ENCODE results near the gene ZSCAN5A.
"Not testable (repeated sequence)": the region's sequence is repeated elsewhere in the genome, so short reads cannot be mapped to it uniquely, and the experiment has no call there.

The ZSCAN5A gene

DNA sequence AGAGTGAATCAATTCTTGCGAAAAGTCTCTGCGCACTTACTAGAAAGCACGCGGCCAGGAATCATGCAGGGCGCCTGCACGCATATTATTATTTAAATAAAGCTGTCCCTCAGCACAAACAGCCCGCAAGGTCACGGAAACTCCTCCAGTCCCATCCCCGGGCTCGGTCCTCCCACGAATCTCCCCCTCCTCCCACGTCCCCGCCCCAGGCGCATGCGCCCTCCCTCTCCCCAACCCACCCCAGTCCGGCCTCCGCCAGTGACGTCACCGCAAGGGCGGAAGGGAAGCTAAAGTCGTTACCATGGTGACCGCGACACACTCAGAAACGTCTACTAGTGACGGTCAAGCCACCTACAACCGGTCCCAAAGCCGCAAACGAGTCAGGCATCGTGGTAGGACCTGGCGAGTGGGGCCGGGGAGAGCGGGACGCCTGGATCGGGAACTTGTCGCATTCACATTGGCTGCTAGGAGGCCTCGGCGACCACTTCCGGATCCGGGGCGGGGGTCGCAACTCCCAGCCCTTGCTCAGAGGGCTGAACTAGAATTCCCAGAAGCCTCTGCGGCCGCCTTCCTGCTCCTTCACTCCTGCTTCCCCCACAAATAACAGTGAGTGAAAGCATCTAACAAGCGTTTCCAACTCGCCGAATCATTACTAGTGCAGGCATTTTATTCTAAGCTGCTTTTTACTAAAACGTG lies at the start of gene ZSCAN5A:
Gene ZSCAN5A (minus strand): TSS at position 459 of the 696 bp plus-strand sequence. CDS start 89,793 bp downstream, outside the sequence.
- peak; percentile 93 for DNase-seq (ENCODE audit: extremely low spot score, insufficient read length, low read depth)
- FAIRE-seq: no peak

DNA sequence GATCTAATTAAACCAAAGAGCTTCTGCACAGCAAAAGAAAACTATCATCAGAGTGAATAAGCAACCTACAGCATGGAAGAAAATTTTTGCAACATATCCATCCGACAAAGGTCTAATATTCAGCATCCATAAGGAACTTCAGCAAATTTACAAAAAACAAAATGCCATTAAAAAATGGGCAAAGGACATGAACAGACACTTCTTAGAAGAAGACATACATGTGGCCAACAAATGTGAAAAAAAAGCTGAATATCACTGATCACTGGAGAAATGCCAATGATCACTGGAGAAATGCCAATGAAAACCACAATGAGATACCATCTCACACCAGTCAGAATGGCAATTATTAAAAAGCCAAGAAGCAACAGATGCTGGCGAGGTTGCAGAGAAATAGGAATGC lies 46.2 kb upstream of the ZSCAN5A start:
- no peak for FAIRE-seq

DNA sequence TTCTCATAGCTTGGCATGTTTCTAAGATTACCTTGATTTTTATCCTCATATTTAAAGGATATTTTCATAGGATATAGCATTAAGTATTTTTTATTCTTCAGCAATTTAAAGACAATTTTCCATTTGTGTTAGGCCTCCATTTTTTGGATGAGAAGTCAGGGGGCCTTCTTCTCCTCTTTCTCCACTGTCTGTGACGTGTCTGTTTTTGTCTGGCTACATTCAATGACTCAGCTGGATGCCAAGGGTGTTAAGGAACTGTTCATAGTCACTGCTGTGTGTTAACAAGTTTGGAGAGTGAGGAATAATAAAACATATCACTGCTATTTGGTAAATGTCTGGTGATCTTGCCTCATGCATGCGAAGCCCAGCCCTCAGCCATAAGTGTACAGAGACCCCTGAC lies 42.3 kb upstream of the ZSCAN5A start:
- no peak for FAIRE-seq
- DNase-seq (ENCODE audit: extremely low spot score, insufficient read length, low read depth): no peak

More for the DNA sequence above, 46.2 kb upstream of the ZSCAN5A start:
- no peak for DNase-seq (ENCODE audit: extremely low spot score, insufficient read length, low read depth)

- FAIRE-seq (no peak), DNase-seq (ENCODE audit: extremely low spot score, insufficient read length, low read depth) (no peak)
These were observed 40.9 kb upstream of the ZSCAN5A start for GRCh38 chr19:56355517-56355916.

GRCh38 chr19:56351208-56351607 lies 36.6 kb upstream of the ZSCAN5A start:
- DNase-seq (ENCODE audit: extremely low spot score, insufficient read length, low read depth): no peak
- FAIRE-seq: no peak

- DNase-seq (ENCODE audit: extremely low spot score, insufficient read length, low read depth) (no peak), FAIRE-seq (peak; percentile 75)
These were observed 35.9 kb upstream of the ZSCAN5A start for GRCh38 chr19:56350416-56351045.

DNA sequence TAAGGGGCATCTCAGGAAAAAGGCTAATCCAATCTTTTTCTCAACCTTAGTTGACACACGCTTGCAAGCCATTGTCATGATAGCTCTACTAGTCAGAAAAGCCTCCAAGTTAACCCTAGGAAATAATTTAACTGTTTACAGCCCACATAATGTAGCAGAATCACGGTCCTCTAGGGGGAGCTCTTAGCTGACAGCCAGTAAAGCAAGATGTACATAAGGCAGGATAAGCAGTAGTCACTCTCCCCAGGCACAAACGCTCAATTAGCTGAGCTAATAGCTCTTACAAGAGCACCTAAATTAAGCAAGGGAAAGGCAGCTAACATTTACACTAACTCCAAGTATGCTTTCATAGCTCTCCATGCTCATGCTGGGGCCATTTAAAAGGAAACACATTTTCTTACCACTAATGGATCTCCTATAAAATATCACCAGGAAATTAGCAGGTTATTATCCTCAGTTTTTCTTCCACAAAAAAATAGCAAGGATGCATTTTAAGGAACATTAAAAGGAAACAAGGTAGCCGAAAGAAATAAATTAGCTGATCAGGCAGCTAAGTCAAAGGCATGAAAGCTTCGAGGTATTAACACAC lies 33.7 kb upstream of the ZSCAN5A start:
- DNase-seq (ENCODE audit: extremely low spot score, insufficient read length, low read depth): no peak

GRCh38 chr19:56347163-56347778 lies 32.6 kb upstream of the ZSCAN5A start:
- FAIRE-seq (no peak), DNase-seq (ENCODE audit: extremely low spot score, insufficient read length, low read depth) (no peak)

More for the DNA sequence above, 33.7 kb upstream of the ZSCAN5A start:
- no peak for FAIRE-seq

DNA sequence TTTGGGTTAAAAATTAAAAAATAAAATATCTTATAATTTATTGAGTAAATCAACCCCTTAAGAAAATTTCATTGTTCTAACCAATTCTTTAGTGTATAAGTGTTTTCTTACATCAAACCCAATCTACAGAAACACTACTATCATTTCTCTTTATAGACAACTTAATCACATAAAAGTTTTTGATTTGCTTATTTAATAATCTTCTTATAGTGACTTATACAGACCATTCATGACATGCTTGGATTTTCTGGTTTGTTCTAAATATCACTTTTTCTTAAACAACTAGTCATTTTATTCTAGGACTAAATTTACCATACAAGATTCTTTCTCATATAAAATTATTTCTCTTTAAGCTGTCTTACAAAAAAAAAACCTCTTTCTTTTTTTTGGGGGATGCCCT lies 27.3 kb upstream of the ZSCAN5A start:
- no peak for DNase-seq (ENCODE audit: extremely low spot score, insufficient read length, low read depth)
- no peak for FAIRE-seq

DNA sequence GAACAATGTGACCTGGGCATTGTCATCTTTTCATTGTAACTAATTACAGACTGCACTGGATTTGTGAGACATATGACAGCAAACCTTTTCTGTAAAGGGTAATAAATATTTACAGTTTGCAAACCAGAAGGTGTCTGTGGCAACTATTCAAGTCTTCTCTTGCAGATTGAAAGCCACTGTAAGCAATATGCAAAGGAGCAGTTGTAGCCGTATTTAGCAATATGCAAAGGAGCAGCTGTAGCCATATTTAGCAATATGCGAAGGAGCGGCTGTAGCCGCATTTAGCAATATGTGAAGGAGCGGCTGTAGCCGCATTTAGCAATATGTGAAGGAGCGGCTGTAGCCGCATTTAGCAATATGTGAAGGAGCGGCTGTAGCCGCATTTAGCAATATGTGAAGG lies 24.4 kb upstream of the ZSCAN5A start:
- FAIRE-seq; DNase-seq (ENCODE audit: extremely low spot score, insufficient read length, low read depth): not testable (repeated sequence)

DNA sequence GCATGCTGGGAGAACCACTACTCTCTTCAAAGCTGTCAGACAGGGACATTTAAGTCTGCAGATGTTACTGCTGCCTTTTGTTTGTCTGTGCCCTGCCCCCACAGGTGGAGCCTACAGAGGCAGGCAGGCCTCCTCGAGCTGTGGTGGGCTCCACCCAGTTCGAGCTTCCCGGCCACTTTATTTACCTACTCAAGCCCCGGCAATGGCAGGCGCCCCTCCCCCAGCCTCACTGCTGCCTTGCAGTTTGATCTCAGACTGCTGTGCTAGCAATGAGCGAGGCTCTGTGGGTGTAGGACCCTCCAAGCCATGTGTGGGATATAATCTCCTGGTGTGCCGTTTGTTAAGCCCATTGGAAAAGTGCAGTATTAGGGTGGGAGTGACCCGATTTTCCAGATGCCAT lies 22.4 kb upstream of the ZSCAN5A start:
- DNase-seq (ENCODE audit: extremely low spot score, insufficient read length, low read depth); FAIRE-seq: not testable (repeated sequence)

DNA sequence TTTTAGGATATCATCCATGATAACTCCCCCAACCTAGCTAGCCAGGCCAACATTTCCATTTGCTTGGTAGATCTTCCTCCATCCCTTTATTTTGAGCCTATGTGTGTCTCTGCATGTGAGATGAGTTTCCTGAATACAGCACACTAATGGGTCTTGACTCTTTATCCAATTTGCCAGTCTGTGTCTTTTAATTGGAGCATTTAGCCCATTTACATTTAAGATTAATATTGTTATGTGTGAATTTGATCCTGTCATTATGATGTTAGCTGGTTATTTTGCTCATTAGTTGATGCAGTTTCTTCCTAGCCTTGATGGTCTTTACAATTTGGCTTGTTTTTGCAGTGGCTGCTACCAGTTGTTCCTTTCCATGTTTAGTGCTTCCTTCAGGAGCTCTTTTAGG lies 20.7 kb upstream of the ZSCAN5A start:
- not testable (repeated sequence) for DNase-seq (ENCODE audit: extremely low spot score, insufficient read length, low read depth); FAIRE-seq

DNA sequence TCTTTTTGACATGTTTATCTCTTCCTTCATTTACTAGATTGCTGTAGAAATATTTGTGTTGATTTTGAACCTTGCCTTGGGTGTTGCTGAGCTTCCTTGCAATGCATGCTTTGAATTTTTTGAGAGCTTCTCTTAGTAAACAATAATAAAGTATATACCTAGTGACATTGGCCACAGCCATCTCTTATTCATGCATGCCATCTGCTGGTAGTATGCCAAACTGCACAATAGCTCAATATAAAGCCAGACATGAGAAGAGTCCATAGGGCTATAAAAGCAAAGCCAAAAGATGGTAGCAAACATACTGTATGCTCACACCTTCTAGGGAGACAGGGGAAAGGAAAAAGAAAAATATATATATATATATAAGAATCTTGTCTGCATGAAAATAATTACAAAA lies 18.9 kb upstream of the ZSCAN5A start:
- DNase-seq (ENCODE audit: extremely low spot score, insufficient read length, low read depth) (peak; percentile 20), FAIRE-seq (peak; percentile 5)

DNA sequence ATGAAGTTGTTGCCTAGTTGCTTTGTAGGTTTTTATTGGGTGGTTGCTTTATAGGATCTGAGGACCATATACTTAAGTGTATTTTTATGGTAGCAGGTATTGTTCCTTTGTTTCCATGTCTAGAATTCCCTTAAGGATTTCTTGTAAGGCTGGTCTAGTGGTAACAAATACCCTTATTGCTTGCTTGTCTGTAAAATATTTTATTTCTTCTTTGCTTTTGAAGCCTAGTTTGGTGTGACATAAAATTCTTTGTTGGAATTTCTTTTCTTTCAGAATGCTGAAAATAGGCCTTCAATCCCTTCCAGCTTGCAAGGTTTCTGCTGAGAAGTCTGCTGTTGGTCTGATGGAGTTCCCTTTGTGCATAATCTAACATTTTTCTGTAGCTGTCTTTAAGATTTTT lies 18.1 kb upstream of the ZSCAN5A start:
- DNase-seq (ENCODE audit: extremely low spot score, insufficient read length, low read depth): no peak
- FAIRE-seq: no peak

DNA sequence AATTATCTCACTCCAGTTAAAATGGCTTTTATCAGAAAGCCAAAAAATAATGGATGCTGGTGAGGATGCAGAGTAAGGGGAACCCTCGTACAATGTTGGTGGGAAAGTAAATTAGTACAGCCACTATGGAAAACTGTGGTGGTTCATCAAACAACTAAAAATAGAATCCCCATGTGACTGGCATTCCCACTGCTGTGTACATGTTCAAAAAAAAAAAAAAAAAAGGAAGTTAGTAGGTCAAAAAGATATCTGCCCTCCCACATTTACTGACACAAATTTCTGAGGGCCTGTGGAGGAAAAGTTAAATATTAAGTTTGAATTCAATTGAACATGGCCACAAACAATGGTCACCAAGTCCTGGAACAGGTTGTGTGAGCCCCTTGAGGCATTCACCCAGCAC lies 9.8 kb upstream of the ZSCAN5A start:
- no peak for FAIRE-seq
- DNase-seq (ENCODE audit: extremely low spot score, insufficient read length, low read depth): no peak

GRCh38 chr19:56321989-56322440 lies 7.4 kb upstream of the ZSCAN5A start:
- no peak for DNase-seq (ENCODE audit: extremely low spot score, insufficient read length, low read depth)
- no peak for FAIRE-seq

- no peak for FAIRE-seq
These were observed 6.8 kb upstream of the ZSCAN5A start for GRCh38 chr19:56321254-56321988.

DNA sequence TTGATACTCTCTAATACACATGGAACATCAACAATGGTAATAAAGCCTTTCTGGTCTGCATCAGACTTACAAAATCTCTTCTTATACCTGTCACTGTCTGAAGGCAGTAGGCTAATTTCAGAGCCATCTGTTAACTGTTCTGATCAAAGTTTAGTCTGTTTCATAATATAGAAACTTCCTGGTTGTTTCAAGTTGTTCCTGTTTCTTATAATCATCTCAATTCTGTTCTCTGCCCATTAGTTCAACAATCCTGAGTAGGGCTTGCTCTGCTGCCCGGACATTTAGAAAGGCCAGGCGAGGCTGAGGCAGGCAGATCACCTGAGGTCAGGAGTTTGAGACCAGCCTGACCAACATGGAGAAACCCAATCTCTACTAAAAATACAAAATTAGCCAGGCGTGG lies 5.4 kb upstream of the ZSCAN5A start:
- DNase-seq (ENCODE audit: extremely low spot score, insufficient read length, low read depth): no peak
- FAIRE-seq: no peak

More at GRCh38 chr19:56321254-56321988, 6.8 kb upstream of the ZSCAN5A start:
- no peak for DNase-seq (ENCODE audit: extremely low spot score, insufficient read length, low read depth)

GRCh38 chr19:56317749-56318148 lies 3.1 kb upstream of the ZSCAN5A start:
- DNase-seq (ENCODE audit: extremely low spot score, insufficient read length, low read depth) (no peak), FAIRE-seq (no peak)

DNA sequence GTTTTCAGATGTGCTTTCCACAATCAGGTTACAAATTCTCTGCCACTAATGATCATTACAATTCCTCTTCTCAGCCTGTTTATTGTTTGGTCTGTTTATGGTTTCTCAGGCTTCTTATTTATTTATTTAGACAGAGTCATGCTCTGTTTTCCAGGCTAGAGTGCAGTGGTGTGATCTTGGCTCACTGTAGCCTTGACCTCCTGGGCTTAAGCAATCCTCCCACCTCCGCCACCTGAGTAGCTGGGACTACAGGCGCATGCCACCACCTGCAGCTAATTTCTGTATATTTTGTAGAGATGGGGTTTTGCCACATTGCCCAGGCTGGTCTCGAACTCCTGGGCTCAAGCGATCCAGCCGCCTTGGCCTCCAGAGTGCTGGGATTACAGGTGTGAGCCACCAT lies 2.1 kb upstream of the ZSCAN5A start:
- DNase-seq (ENCODE audit: extremely low spot score, insufficient read length, low read depth): no peak
- FAIRE-seq: no peak

Data from GM18507 (cell line).